ENCODE measurements around the gene ETFA. TPM values are rescaled to one million over a fixed set of nuclear protein-coding genes. Genes with fewer than 3 reads are reported as not detected.

ETFA gene
- total and polyA plus RNA-seq, 4 experiments from 2014 or later: 47.7 to 106 (median 76.5) TPM

DNA sequence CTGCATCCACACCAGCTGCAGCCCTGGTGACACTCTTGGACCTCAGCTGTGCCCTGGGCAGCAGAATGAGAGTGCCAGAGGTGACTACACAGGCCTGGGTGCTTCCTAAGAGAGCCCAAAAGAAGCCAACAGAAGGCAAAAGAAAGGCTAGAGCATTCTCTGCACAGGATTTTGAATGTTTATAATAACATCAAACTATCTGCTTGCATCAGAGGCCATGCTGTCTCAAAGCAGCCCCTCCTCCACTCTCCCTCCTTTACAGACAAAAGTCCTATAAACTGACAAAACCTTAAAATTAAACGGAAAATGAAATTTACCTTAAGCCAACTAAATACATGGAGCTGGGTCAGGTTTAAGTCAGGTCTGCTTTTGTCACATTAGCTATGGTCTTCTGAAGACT is 95.6 kb downstream of the ETFA start:
- Histone ChIP-seq H3K27ac (ENCODE audit: low read depth, low read length) (no peak overlapping the region), H3K36me3 (ENCODE audit: insufficient read depth, low read length) (peaks cover 31% of the 10 kb centered on the region), H3K4me1 (ENCODE audit: insufficient read depth, low read length) (no peaks in the 10 kb centered on the region), H3K9me3 (ENCODE audit: control insufficient read depth in 1 of 2, low read length in 2 of 2) (no peaks in the 10 kb centered on the region), H3K4me3 (ENCODE audit: low read length in 2 of 2) (no peak overlapping the region), H3K27me3 (ENCODE audit: insufficient read depth, low read length) (no peaks in the 10 kb centered on the region)
- intact Hi-C loops (cut with micrococcal nuclease): no loop called here
- Mint-ChIP-seq H3K27ac (no peak overlapping the region), H3K9me3 (peaks cover 0 to 1% (median 0%) of the 10 kb centered on the region in 8 donors), H3K36me3 (peaks cover 49 to 68% of the 10 kb centered on the region in 2 donors), H3K4me3 (no peak overlapping the region), H3K4me1 (peaks cover 0 to 4% (median 2%) of the 10 kb centered on the region in 4 donors), H3K27me3 (no peaks in the 10 kb centered on the region)
- ChIA-PET CTCF (ENCODE audit: partially characterized antibody) (no interaction called here), POLR2A (ENCODE audit: partially characterized antibody) (no interaction called here)
- DNase-seq: no peak

- Histone ChIP-seq H3K4me1 (ENCODE audit: insufficient read depth, low read length) (no peaks in the 10 kb centered on the region), H3K9me3 (ENCODE audit: control insufficient read depth in 1 of 2, low read length in 2 of 2) (no peaks in the 10 kb centered on the region), H3K27me3 (ENCODE audit: insufficient read depth, low read length) (no peaks in the 10 kb centered on the region), H3K27ac (ENCODE audit: low read depth, low read length) (no peak overlapping the region), H3K36me3 (ENCODE audit: insufficient read depth, low read length) (peaks cover 30% of the 10 kb centered on the region), H3K4me3 (ENCODE audit: low read length in 2 of 2) (no peak overlapping the region)
- POLR2A ChIA-PET (ENCODE audit: partially characterized antibody): no interaction called here
- H3K4me3 Mint-ChIP-seq: no peak overlapping the region
- H3K27ac Mint-ChIP-seq: no peak overlapping the region
- CTCF ChIA-PET (ENCODE audit: partially characterized antibody): no interaction called here
- H3K36me3 Mint-ChIP-seq: peaks cover 45 to 71% of the 10 kb centered on the region in 2 donors
- no peaks in the 10 kb centered on the region for H3K9me3 Mint-ChIP-seq
- intact Hi-C loops (cut with micrococcal nuclease): no loop called here
- no peaks in the 10 kb centered on the region for H3K27me3 Mint-ChIP-seq
- DNase-seq: no peak
- peaks cover 0 to 1% (median 0%) of the 10 kb centered on the region in 4 donors for H3K4me1 Mint-ChIP-seq
These were observed 101.3 kb downstream of the ETFA start for GRCh38 chr15:76209942-76210341.

DNA sequence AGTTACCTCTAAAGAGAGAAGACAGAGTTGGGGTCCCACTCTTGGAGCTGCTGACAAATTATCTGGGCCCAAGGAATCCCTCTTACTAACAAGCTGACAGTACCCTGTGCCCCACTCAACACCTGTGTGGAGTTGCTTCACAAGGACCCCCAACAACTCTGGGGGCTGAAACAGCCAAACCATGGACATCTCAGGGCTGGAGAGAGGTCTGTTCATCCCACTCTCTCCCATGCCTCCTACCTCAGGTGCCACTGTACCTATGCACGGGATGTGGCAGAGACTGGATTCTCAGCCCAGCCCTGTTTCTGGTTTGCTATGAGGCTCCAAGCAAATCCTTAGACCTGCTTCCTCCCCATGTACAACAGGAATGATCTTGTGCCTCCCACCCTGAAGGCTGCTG is 101.7 kb downstream of the ETFA start:
- Histone ChIP-seq H3K4me3 (ENCODE audit: low read length in 2 of 2) (no peak overlapping the region), H3K4me1 (ENCODE audit: insufficient read depth, low read length) (no peaks in the 10 kb centered on the region), H3K9me3 (ENCODE audit: control insufficient read depth in 1 of 2, low read length in 2 of 2) (no peaks in the 10 kb centered on the region), H3K27ac (ENCODE audit: low read depth, low read length) (no peak overlapping the region), H3K27me3 (ENCODE audit: insufficient read depth, low read length) (no peaks in the 10 kb centered on the region), H3K36me3 (ENCODE audit: insufficient read depth, low read length) (peaks cover 27% of the 10 kb centered on the region)
- Mint-ChIP-seq H3K4me1 (peaks cover 0 to 1% (median 0%) of the 10 kb centered on the region in 4 donors), H3K36me3 (peaks cover 41 to 69% of the 10 kb centered on the region in 2 donors), H3K27ac (peak overlapping the region in 1 of 7 donors; percentile 22), H3K4me3 (no peak overlapping the region), H3K27me3 (no peaks in the 10 kb centered on the region), H3K9me3 (no peaks in the 10 kb centered on the region)
- CTCF ChIA-PET (ENCODE audit: partially characterized antibody): no interaction called here
- intact Hi-C loops (cut with micrococcal nuclease): no loop called here
- no peak for DNase-seq
- POLR2A ChIA-PET (ENCODE audit: partially characterized antibody): no interaction called here

GRCh38 chr15:76208786-76209424 is 102.4 kb downstream of the ETFA start:
- Mint-ChIP-seq H3K4me1 (peaks cover 0 to 1% (median 0%) of the 10 kb centered on the region in 4 donors), H3K9me3 (no peaks in the 10 kb centered on the region), H3K4me3 (no peak overlapping the region), H3K27ac (peak overlapping the region in 1 of 7 donors; percentile 60), H3K36me3 (peaks cover 37 to 65% of the 10 kb centered on the region in 2 donors), H3K27me3 (no peaks in the 10 kb centered on the region)
- H3K27me3 ChIP-seq (ENCODE audit: insufficient read depth, low read length): no peaks in the 10 kb centered on the region
- intact Hi-C loops (cut with micrococcal nuclease): no loop called here
- no peak overlapping the region for H3K27ac ChIP-seq (ENCODE audit: low read depth, low read length)
- no peak for DNase-seq
- H3K4me3 ChIP-seq (ENCODE audit: low read length in 2 of 2): no peak overlapping the region
- H3K9me3 ChIP-seq (ENCODE audit: control insufficient read depth in 1 of 2, low read length in 2 of 2): no peaks in the 10 kb centered on the region
- H3K36me3 ChIP-seq (ENCODE audit: insufficient read depth, low read length): peaks cover 22% of the 10 kb centered on the region
- ChIA-PET POLR2A (ENCODE audit: partially characterized antibody) (no interaction called here), CTCF (ENCODE audit: partially characterized antibody) (no interaction called here)
- no peaks in the 10 kb centered on the region for H3K4me1 ChIP-seq (ENCODE audit: insufficient read depth, low read length)

GRCh38 chr15:76208084-76208785 is 103.0 kb downstream of the ETFA start:
- H3K9me3 Mint-ChIP-seq: no peaks in the 10 kb centered on the region
- Histone ChIP-seq H3K27me3 (ENCODE audit: insufficient read depth, low read length) (no peaks in the 10 kb centered on the region), H3K9me3 (ENCODE audit: control insufficient read depth in 1 of 2, low read length in 2 of 2) (no peaks in the 10 kb centered on the region), H3K4me3 (ENCODE audit: low read length in 2 of 2) (no peak overlapping the region), H3K36me3 (ENCODE audit: insufficient read depth, low read length) (peaks cover 15% of the 10 kb centered on the region), H3K27ac (ENCODE audit: low read depth, low read length) (no peak overlapping the region), H3K4me1 (ENCODE audit: insufficient read depth, low read length) (no peaks in the 10 kb centered on the region)
- ChIA-PET CTCF (ENCODE audit: partially characterized antibody) (no interaction called here), POLR2A (ENCODE audit: partially characterized antibody) (no interaction called here)
- intact Hi-C loops (cut with micrococcal nuclease): no loop called here
- H3K36me3 Mint-ChIP-seq: peaks cover 34 to 58% of the 10 kb centered on the region in 2 donors
- no peak overlapping the region for H3K4me3 Mint-ChIP-seq
- peak overlapping the region in 2 of 7 donors; percentile 18 to 39 for H3K27ac Mint-ChIP-seq
- no peaks in the 10 kb centered on the region for H3K27me3 Mint-ChIP-seq
- H3K4me1 Mint-ChIP-seq: no peaks in the 10 kb centered on the region
- no peak for DNase-seq

GRCh38 chr15:76206325-76206976 is 104.8 kb downstream of the ETFA start:
- peaks cover 0 to 1% (median 0%) of the 10 kb centered on the region in 8 donors for H3K9me3 Mint-ChIP-seq

DNA sequence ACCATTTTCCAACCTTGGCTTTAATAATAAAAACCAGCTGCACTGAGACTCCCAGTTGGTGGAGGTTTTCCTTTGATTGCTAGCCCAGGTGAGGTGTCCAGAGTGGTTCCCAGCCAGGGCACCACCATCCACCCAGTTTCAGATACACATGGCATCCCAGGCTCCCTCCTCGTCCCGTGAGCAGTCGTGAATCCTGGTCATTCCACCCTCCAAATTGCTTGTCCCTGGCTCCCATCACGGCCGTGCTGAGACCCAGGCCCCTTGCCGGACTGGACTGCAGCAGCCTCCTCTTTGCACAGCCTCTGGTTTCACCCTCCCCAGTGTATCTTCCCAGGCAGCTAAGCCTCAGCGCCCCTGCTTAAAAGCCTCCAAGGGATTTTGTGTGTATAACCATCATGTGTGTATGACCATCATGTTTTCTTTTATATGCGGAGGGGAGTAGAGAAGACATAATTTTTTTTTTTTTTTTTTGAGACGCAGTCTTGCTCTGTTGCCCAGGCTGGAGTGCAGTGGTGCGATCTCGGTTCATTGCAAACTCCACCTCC is 106.3 kb downstream of the ETFA start:
- H3K4me3 Mint-ChIP-seq: no peak overlapping the region
- no peaks in the 10 kb centered on the region for H3K27me3 Mint-ChIP-seq
- peaks cover 0 to 1% (median 0%) of the 10 kb centered on the region in 8 donors for H3K9me3 Mint-ChIP-seq

More at GRCh38 chr15:76206325-76206976, 104.8 kb downstream of the ETFA start:
- DNase-seq: no peak
- peak overlapping the region in 2 of 7 donors; percentile 15 to 48 for H3K27ac Mint-ChIP-seq
- H3K27ac ChIP-seq (ENCODE audit: low read depth, low read length): no peak overlapping the region
- intact Hi-C loops (cut with micrococcal nuclease): no loop called here
- H3K36me3 Mint-ChIP-seq: peaks cover 21 to 42% of the 10 kb centered on the region in 2 donors
- peaks cover 9% of the 10 kb centered on the region for H3K36me3 ChIP-seq (ENCODE audit: insufficient read depth, low read length)
- H3K4me1 Mint-ChIP-seq: no peaks in the 10 kb centered on the region
- no peaks in the 10 kb centered on the region for H3K9me3 ChIP-seq (ENCODE audit: control insufficient read depth in 1 of 2, low read length in 2 of 2)
- no peaks in the 10 kb centered on the region for H3K4me1 ChIP-seq (ENCODE audit: insufficient read depth, low read length)
- ChIA-PET POLR2A (ENCODE audit: partially characterized antibody) (no interaction called here), CTCF (ENCODE audit: partially characterized antibody) (interaction anchor here (0.7 to 1.4 kb wide), 2 partner anchors 15 to 332 kb away, joined by 3 to 5 read pairs; no protein-coding TSS in a partner anchor)
- no peaks in the 10 kb centered on the region for H3K27me3 ChIP-seq (ENCODE audit: insufficient read depth, low read length)
- H3K27me3 Mint-ChIP-seq: no peaks in the 10 kb centered on the region
- no peak overlapping the region for H3K4me3 ChIP-seq (ENCODE audit: low read length in 2 of 2)
- H3K4me3 Mint-ChIP-seq: no peak overlapping the region

More for the DNA sequence above, 106.3 kb downstream of the ETFA start:
- Histone ChIP-seq H3K4me1 (ENCODE audit: insufficient read depth, low read length) (no peaks in the 10 kb centered on the region), H3K4me3 (ENCODE audit: low read length in 2 of 2) (no peak overlapping the region), H3K9me3 (ENCODE audit: control insufficient read depth in 1 of 2, low read length in 2 of 2) (no peaks in the 10 kb centered on the region), H3K36me3 (ENCODE audit: insufficient read depth, low read length) (no peaks in the 10 kb centered on the region), H3K27ac (ENCODE audit: low read depth, low read length) (no peak overlapping the region), H3K27me3 (ENCODE audit: insufficient read depth, low read length) (no peaks in the 10 kb centered on the region)
- intact Hi-C loops (cut with micrococcal nuclease): no loop called here
- peaks cover 0 to 4% (median 0%) of the 10 kb centered on the region in 4 donors for H3K4me1 Mint-ChIP-seq
- ChIA-PET CTCF (ENCODE audit: partially characterized antibody) (no interaction called here), POLR2A (ENCODE audit: partially characterized antibody) (no interaction called here)
- H3K36me3 Mint-ChIP-seq: peaks cover 13 to 28% of the 10 kb centered on the region in 2 donors
- H3K27ac Mint-ChIP-seq: peak overlapping the region in 1 of 7 donors; percentile 13
- no peak for DNase-seq

All from CD4-positive, alpha-beta memory T cell (primary cell).